Caco-2 (cell line): ENCODE measurements around the gene STAU1. TPM values are rescaled to one million over a fixed set of nuclear protein-coding genes. Genes with fewer than 3 reads are reported as not detected.

Source experiments
- BruUV-seq: library from RNA; stranded (reverse); fragments of 400-500 nt; replicated peaks from 2 replicates; lab custom pipeline; 2021; lab: Mats Ljungman, UMichigan
- CTCF ChIA-PET: fragments of 300-600 bp; sonication (Branson Sonifier 250); formaldehyde crosslinking; loops from one replicate; lab custom pipeline; 2022; ENCODE audit warnings: antibody characterized with exemption; lab: Charles Lee
- POLR2A ChIA-PET: fragments of 300-600 bp; sonication (Branson Sonifier 250); formaldehyde crosslinking; loops from one replicate; lab custom pipeline; 2022; ENCODE audit warnings: antibody characterized with exemption; lab: Charles Lee
- DNase-seq, 2 experiments: peaks; one replicate each; pipeline versions ENCODE4 v3.0.0 to v3.0.0-alpha.2; 2020 to 2022
- H3K27me3 ChIP-seq: replicated peaks from 2 replicates; pipeline ENCODE4 v1.6.0; 2011; ENCODE audit warnings: low read length; ENCODE audit not compliant: control insufficient read depth, insufficient read depth
- H3K36me3 ChIP-seq: 2 replicates; pipeline ENCODE4 v1.5.1; 2011; ENCODE audit warnings: low read length; ENCODE audit not compliant: control insufficient read depth, insufficient read depth
- H3K4me1 ChIP-seq: fragments of 250-450 bp; sonication (Bioruptor Pico); 2 replicates; pipeline ENCODE4 v1.5.1; 2020; ENCODE audit warnings: mild to moderate bottlenecking
- H3K4me3 ChIP-seq: 2 replicates; pipeline ENCODE4 v1.5.1; 2011; ENCODE audit warnings: low read depth, mild to moderate bottlenecking, control low read depth, low read length
- H3K9me3 ChIP-seq: fragments of 250-450 bp; sonication (Bioruptor Pico); 2 replicates; pipeline ENCODE4 v1.5.1; 2020; ENCODE audit warnings: mild to moderate bottlenecking, moderate library complexity
- H3K27ac Mint-ChIP-seq: one replicate; pipeline ENCODE4 v1.8.0; 2022; ENCODE audit warnings: mixed read lengths; ENCODE audit not compliant: unreplicated experiment
- H3K27me3 Mint-ChIP-seq: one replicate; pipeline ENCODE4 v1.8.0; 2022; ENCODE audit warnings: mixed read lengths; ENCODE audit not compliant: insufficient read depth, unreplicated experiment
- H3K36me3 Mint-ChIP-seq: one replicate; pipeline ENCODE4 v1.8.0; 2022; ENCODE audit warnings: mild to moderate bottlenecking, mixed read lengths; ENCODE audit not compliant: insufficient read depth, unreplicated experiment
- H3K4me1 Mint-ChIP-seq: one replicate; pipeline ENCODE4 v1.8.0; 2022; ENCODE audit warnings: low read depth, mixed read lengths; ENCODE audit not compliant: unreplicated experiment
- H3K4me3 Mint-ChIP-seq: one replicate; pipeline ENCODE4 v1.8.0; 2022; ENCODE audit warnings: mild to moderate bottlenecking, moderate library complexity, mixed read lengths; ENCODE audit not compliant: unreplicated experiment
- H3K9me3 Mint-ChIP-seq: one replicate; pipeline ENCODE4 v1.8.0; 2022; ENCODE audit warnings: mixed read lengths; ENCODE audit not compliant: unreplicated experiment
- intact Hi-C: fragments of 100-400 bp; cut with micrococcal nuclease; formaldehyde crosslinking; loops from one replicate; pipeline ENCODE4 v1.10.0; 2022; ENCODE audit not compliant: unreplicated experiment
- total RNA-seq: library from RNA; stranded (reverse); gene quantifications from 2 replicates; pipeline ENCODE4 v1.2.3, GENCODE V29; 2022
- TF ChIP-seq, protein P1 (sequence below), 2 experiments: fragments of 200-600 bp in 1 of 2; IDR thresholded peaks; 1 replicate in 1 of 2; 2 replicates in 1 of 2; pipeline versions ENCODE4 v1.5.1 to v1.8.0; 2011 to 2022; ENCODE audit warnings: antibody characterized with exemption in 1 of 2, control low read depth in 1 of 2, inconsistent platforms in 1 of 2, low read depth in 1 of 2, low read length in 1 of 2, mild to moderate bottlenecking in 1 of 2, moderate library complexity in 1 of 2; ENCODE audit not compliant: insufficient read depth in 1 of 2, severe bottlenecking in 1 of 2, unreplicated experiment in 1 of 2

The STAU1 gene
- total RNA-seq, 1 experiment from 2014 or later = 201 TPM

DNA sequence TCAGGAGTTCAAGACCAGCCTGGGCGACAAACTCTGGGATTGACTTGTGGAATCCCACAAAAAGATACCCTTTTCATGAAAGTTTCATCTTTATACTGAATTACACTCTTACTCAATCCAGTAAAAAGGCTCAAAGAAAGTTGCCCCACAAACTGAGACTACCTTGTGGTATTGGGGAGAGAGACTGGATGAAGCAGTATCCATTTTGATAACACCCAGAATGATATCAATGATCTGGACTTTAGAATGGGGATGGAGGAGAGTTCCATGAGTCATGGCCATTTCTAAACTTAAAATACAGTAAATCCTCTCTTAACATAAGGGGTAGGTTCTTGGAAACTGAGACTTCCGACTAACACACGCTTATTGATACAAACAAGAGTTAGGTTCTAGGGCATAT is 4.7 kb downstream of the STAU1 start:
- intact Hi-C loops = loop anchor here (10.0 kb wide), 1 partner anchor 909 kb away; no protein-coding TSS in a partner anchor
- H3K4me1 Mint-ChIP-seq = peaks cover 48% of the 10 kb centered on the region
- CTCF ChIA-PET = interaction anchor here (0.9 kb wide), 1 partner anchor 36 kb away, joined by 3 read pairs; the partner anchor contains the start of gene DDX27

DNA sequence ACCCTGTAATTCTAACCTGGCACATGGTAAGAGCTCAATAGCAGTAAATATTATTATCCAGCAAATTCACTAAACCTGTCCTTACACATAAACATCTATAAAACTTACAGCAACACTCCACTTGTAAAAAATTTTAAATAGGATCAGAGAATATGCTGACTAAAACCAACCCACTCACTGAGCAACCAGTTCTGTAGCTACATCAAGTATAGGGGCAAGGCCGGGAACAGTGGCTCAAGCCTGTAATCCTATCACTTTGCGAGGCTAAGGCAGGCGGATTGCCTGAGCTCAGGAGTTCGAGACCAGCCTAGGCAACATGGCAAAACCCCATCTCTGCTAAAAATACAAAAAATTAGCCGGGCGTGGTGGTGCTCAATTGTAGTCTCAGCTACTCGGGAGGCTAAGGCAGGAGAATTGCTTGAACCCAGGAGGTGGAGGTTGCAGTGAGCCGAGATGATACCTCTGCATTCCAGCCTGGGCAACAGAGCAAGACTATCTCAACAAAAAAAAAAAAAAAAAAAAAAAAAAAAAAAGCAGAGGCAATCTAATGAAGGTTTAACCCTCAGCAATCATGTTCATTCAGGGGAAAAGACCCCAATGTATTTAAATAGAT is 6.8 kb downstream of the STAU1 start:
- TF ChIP-seq, protein P1, sequence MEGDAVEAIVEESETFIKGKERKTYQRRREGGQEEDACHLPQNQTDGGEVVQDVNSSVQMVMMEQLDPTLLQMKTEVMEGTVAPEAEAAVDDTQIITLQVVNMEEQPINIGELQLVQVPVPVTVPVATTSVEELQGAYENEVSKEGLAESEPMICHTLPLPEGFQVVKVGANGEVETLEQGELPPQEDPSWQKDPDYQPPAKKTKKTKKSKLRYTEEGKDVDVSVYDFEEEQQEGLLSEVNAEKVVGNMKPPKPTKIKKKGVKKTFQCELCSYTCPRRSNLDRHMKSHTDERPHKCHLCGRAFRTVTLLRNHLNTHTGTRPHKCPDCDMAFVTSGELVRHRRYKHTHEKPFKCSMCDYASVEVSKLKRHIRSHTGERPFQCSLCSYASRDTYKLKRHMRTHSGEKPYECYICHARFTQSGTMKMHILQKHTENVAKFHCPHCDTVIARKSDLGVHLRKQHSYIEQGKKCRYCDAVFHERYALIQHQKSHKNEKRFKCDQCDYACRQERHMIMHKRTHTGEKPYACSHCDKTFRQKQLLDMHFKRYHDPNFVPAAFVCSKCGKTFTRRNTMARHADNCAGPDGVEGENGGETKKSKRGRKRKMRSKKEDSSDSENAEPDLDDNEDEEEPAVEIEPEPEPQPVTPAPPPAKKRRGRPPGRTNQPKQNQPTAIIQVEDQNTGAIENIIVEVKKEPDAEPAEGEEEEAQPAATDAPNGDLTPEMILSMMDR (IDR thresholded peaks at IDR 0.05; ENCODE audit: insufficient read depth in 1 of 2, low read depth in 1 of 2, low read length in 1 of 2, severe bottlenecking in 1 of 2, unreplicated experiment in 1 of 2) = no peak
- Histone ChIP-seq H3K9me3 (no peaks in the 10 kb centered on the region), H3K4me3 (no peak overlapping the region), H3K4me1 (peaks cover 31% of the 10 kb centered on the region), H3K27me3 (no peaks in the 10 kb centered on the region), H3K36me3 (0 out of 2 replicates have a peak, but pooled peaks cover 3% of the 10 kb centered on the region)
- Mint-ChIP-seq H3K4me3 (no peak overlapping the region), H3K4me1 (peaks cover 54% of the 10 kb centered on the region), H3K36me3 (peaks cover 63% of the 10 kb centered on the region), H3K27ac (no peak overlapping the region), H3K27me3 (no peaks in the 10 kb centered on the region), H3K9me3 (no peaks in the 10 kb centered on the region)
- intact Hi-C loops = loop anchor here (10.0 kb wide), 1 partner anchor 907 kb away; no protein-coding TSS in a partner anchor
- DNase-seq = no peak
- BruUV-seq = no TSS peak
- CTCF ChIA-PET = interaction anchor here (0.6 to 1.5 kb wide), 4 partner anchors 9 to 139 kb away, joined by 3 to 11 read pairs (median 3); no protein-coding TSS in a partner anchor
- POLR2A ChIA-PET = interaction anchor here (0.6 kb wide), 1 partner anchor 10 kb away, joined by 3 read pairs; no protein-coding TSS in a partner anchor

More for the DNA sequence above, 4.7 kb downstream of the STAU1 start:
- peaks cover 33% of the 10 kb centered on the region for H3K4me1 ChIP-seq
- DNase-seq = no peak
- H3K4me3 Mint-ChIP-seq = no peak overlapping the region
- H3K4me3 ChIP-seq = no peak overlapping the region
- TF ChIP-seq, protein P1 (IDR thresholded peaks at IDR 0.05; ENCODE audit: insufficient read depth in 1 of 2, low read depth in 1 of 2, low read length in 1 of 2, severe bottlenecking in 1 of 2, unreplicated experiment in 1 of 2) = no peak
- no peaks in the 10 kb centered on the region for H3K27me3 ChIP-seq
- H3K36me3 ChIP-seq = no peaks in the 10 kb centered on the region
- BruUV-seq = no TSS peak
- POLR2A ChIA-PET = no interaction called here
- H3K9me3 Mint-ChIP-seq = no peaks in the 10 kb centered on the region
- H3K27me3 Mint-ChIP-seq = no peaks in the 10 kb centered on the region
- no peaks in the 10 kb centered on the region for H3K9me3 ChIP-seq
- no peak overlapping the region for H3K27ac Mint-ChIP-seq
- H3K36me3 Mint-ChIP-seq = peaks cover 59% of the 10 kb centered on the region

DNA sequence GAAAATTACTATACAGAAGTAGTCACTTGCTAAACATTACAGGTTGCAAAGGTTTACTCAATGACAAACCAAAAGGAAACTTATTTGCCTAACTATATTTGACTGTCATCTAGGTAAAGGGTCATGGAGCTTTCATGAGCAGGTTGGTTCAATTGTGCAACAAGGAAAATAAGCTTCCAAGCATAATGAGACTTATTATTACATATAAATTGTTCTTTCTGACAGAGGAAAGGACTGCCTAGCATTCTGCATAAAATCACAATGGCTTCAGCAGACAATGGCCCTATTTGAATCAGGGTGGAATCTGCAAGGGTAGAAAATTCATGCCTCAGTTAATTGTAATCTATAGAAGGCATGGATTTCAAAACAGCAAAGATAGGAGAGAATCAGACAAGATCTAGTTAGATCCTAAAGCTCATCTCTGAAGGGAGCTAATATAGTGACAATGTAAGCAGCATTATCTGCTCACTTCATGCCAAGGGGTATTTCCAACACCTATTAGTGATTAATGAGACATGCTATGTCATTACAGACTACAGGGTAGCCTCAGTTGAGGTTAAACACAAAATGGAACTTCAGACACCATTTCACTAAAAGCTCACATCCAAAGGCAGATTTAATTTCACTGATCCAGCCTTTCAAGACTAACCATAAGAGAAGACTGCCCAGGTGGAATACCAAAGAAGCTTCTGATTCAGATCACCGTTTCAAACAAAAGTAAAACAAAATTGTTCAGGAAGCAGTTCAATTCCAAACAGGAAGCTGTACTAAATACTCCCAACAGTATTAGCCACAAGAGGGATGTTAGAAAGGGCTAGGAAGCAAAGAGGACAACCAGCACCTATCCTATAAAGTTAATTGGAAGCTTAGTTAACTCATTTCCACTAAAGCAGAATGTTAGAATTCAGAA is 8.5 kb downstream of the STAU1 start:
- ChIA-PET POLR2A (interaction anchor here (0.6 to 1.3 kb wide), 2 partner anchors 12 to 39 kb away, joined by 4 to 5 read pairs; partner anchors contain the start of gene DDX27), CTCF (interaction anchor here (0.6 to 1.5 kb wide), 6 partner anchors 8 to 47 kb away, joined by 3 to 11 read pairs (median 3); partner anchors contain the start of gene STAU1)
- DNase-seq = no peak
- Histone ChIP-seq H3K36me3 (0 out of 2 replicates have a peak, but pooled peaks cover 4% of the 10 kb centered on the region), H3K4me1 (peaks cover 13% of the 10 kb centered on the region), H3K4me3 (no peak overlapping the region), H3K9me3 (no peaks in the 10 kb centered on the region), H3K27me3 (no peaks in the 10 kb centered on the region)
- TF ChIP-seq, protein P1 (IDR thresholded peaks at IDR 0.05; ENCODE audit: insufficient read depth in 1 of 2, low read depth in 1 of 2, low read length in 1 of 2, severe bottlenecking in 1 of 2, unreplicated experiment in 1 of 2) = no peak
- BruUV-seq = no TSS peak
- Mint-ChIP-seq H3K36me3 (peaks cover 57% of the 10 kb centered on the region), H3K4me3 (no peak overlapping the region), H3K27me3 (no peaks in the 10 kb centered on the region), H3K9me3 (no peaks in the 10 kb centered on the region), H3K4me1 (peaks cover 43% of the 10 kb centered on the region), H3K27ac (no peak overlapping the region)
- intact Hi-C loops = loop anchor here (10.0 kb wide), 1 partner anchor 905 kb away; no protein-coding TSS in a partner anchor
